Neuronal stem cell (in vitro differentiated cells): Measurements from ENCODE around the gene EOLA2.
"Not testable (repeated sequence)": the region's sequence is repeated elsewhere in the genome, so short reads cannot be mapped to it uniquely, and the experiment has no call there.

Experiments
- DNase-seq: peaks from one replicate; pipeline ENCODE4 v3.0.0-alpha.2; 2013; ENCODE audit warnings: low spot score
- H2AFZ ChIP-seq: one replicate; pipeline ENCODE4 v1.6.1; 2013; ENCODE audit warnings: mild to moderate bottlenecking, low read length, inconsistent platforms
- H2AK5ac ChIP-seq: 2 replicates; pipeline ENCODE4 v1.6.1; 2013; ENCODE audit warnings: low read depth, mild to moderate bottlenecking, inconsistent platforms, low read length, moderate library complexity, mixed read lengths
- H2BK120ac ChIP-seq: 2 replicates; pipeline ENCODE4 v1.6.1; 2013; ENCODE audit warnings: low read depth, mild to moderate bottlenecking, inconsistent platforms, low read length, moderate library complexity, mixed read lengths
- H2BK12ac ChIP-seq: one replicate; pipeline ENCODE4 v1.6.1; 2013; ENCODE audit warnings: low read length, inconsistent platforms
- H2BK15ac ChIP-seq: 2 replicates; pipeline ENCODE4 v1.6.1; 2013; ENCODE audit warnings: mild to moderate bottlenecking, low read length, inconsistent platforms, mixed read lengths
- H2BK5ac ChIP-seq: one replicate; pipeline ENCODE4 v1.6.1; 2013; ENCODE audit warnings: inconsistent platforms, mild to moderate bottlenecking, low read length, moderate library complexity
- H3K14ac ChIP-seq: one replicate; pipeline ENCODE4 v1.6.1; 2013; ENCODE audit warnings: low read length, inconsistent platforms
- H3K18ac ChIP-seq: 2 replicates; pipeline ENCODE4 v1.6.1; 2013; ENCODE audit warnings: low read length, inconsistent platforms
- H3K23ac ChIP-seq: 2 replicates; pipeline ENCODE4 v1.6.1; 2013; ENCODE audit warnings: low read depth, mild to moderate bottlenecking, mixed read lengths, low read length, inconsistent platforms; ENCODE audit not compliant: poor library complexity
- H3K27ac ChIP-seq: replicated peaks from 3 replicates; pipeline ENCODE4 v1.5.1; 2013; ENCODE audit warnings: low read length, inconsistent platforms
- H3K27me3 ChIP-seq, 3 experiments: 2 replicates each; pipeline ENCODE4 v1.6.1; 2013; ENCODE audit warnings: low read length in 3 of 3, mild to moderate bottlenecking in 2 of 3, inconsistent platforms in 1 of 3, low read depth in 1 of 3, mixed read lengths in 1 of 3, moderate library complexity in 1 of 3; ENCODE audit not compliant: control insufficient read depth in 3 of 3, insufficient read depth in 3 of 3
- H3K36me3 ChIP-seq, 2 donors: replicated peaks in 1 of 2; 2 replicates each; pipeline ENCODE4 v1.6.1; 2013; ENCODE audit warnings: low read length in 2 of 2; ENCODE audit not compliant: control insufficient read depth in 2 of 2, insufficient read depth in 2 of 2
- H3K4ac ChIP-seq: 2 replicates; pipeline ENCODE4 v1.6.1; 2013; ENCODE audit warnings: inconsistent platforms, mild to moderate bottlenecking, low read length, moderate library complexity
- H3K4me1 ChIP-seq, 2 donors: 1 replicate in 1 of 2; 2 replicates in 1 of 2; pipeline ENCODE4 v1.6.1; 2013; ENCODE audit warnings: low read length in 2 of 2, low read depth in 1 of 2; ENCODE audit not compliant: control insufficient read depth in 2 of 2, insufficient read depth in 1 of 2
- H3K4me2 ChIP-seq: one replicate; pipeline ENCODE4 v1.6.1; 2013; ENCODE audit warnings: mild to moderate bottlenecking, low read length, inconsistent platforms; ENCODE audit not compliant: insufficient read depth, poor library complexity, severe bottlenecking
- H3K4me3 ChIP-seq, 2 donors: 2 replicates each; pipeline ENCODE4 v1.5.1; 2013; ENCODE audit warnings: low read length in 2 of 2, mild to moderate bottlenecking in 2 of 2, inconsistent platforms in 1 of 2, moderate library complexity in 1 of 2
- H3K79me1 ChIP-seq: one replicate; pipeline ENCODE4 v1.6.1; 2013; ENCODE audit warnings: low read depth, mild to moderate bottlenecking, inconsistent platforms, low read length, moderate library complexity
- H3K9ac ChIP-seq: one replicate; pipeline ENCODE4 v1.6.1; 2013; ENCODE audit warnings: mild to moderate bottlenecking, low read depth, low read length, inconsistent platforms; ENCODE audit not compliant: poor library complexity
- H3K9me3 ChIP-seq, 2 donors: replicated peaks in 1 of 2; 2 replicates each; pipeline versions ENCODE3 to v1.6.1; 2013; ENCODE audit warnings: low read length in 2 of 2, mild to moderate bottlenecking in 2 of 2, inconsistent platforms in 1 of 2, low read depth in 1 of 2, mixed read lengths in 1 of 2, moderate library complexity in 1 of 2; ENCODE audit not compliant: control insufficient read depth in 2 of 2, insufficient read depth in 1 of 2
- H4K8ac ChIP-seq: one replicate; pipeline ENCODE4 v1.6.1; 2013; ENCODE audit warnings: low read depth, mild to moderate bottlenecking, inconsistent platforms, low read length, moderate library complexity
- H4K91ac ChIP-seq: one replicate; pipeline ENCODE4 v1.6.1; 2013; ENCODE audit warnings: low read length, low read depth, mild to moderate bottlenecking, inconsistent platforms; ENCODE audit not compliant: poor library complexity
- WGBS, 2 donors: extraction: QIAGEN DNeasy Blood & Tissue Kit; methylation state at CpG; one replicate each; pipeline ENCODE4 v1.1.7; 2013; ENCODE audit warnings: missing lambda C conversion rate in 2 of 2, mixed read lengths in 1 of 2; ENCODE audit not compliant: insufficient read length in 2 of 2, insufficient replicate concordance in 1 of 2; ENCODE audit errors: extremely low coverage in 2 of 2; 5-methylcytosine and 5-hydroxymethylcytosine counted together

The EOLA2 gene

GRCh38 chrX:149924434-149924833 lies 13.9 kb downstream of the EOLA2 start:
- H4K8ac ChIP-seq, H2AFZ ChIP-seq, H3K4me2 ChIP-seq, H3K23ac ChIP-seq, H3K4ac ChIP-seq, H3K18ac ChIP-seq, H3K9me3 ChIP-seq, H2BK12ac ChIP-seq, H2AK5ac ChIP-seq, H3K27ac ChIP-seq, H3K4me3 ChIP-seq, H3K27me3 ChIP-seq, H3K4me1 ChIP-seq, H4K91ac ChIP-seq, H2BK120ac ChIP-seq, H2BK15ac ChIP-seq, H3K79me1 ChIP-seq, H3K14ac ChIP-seq, H3K36me3 ChIP-seq, H2BK5ac ChIP-seq, DNase-seq, H3K9ac ChIP-seq: not testable (repeated sequence)
- WGBS, 2 donors, result no CpG with 5 or more reads among the region's 5 CpGs

- WGBS, 2 donors, result no CpG with 5 or more reads among the region's 4 CpGs
Observed at GRCh38 chrX:149923836-149924235, 14.5 kb downstream of the EOLA2 start.

GRCh38 chrX:149916745-149917392 lies 21.4 kb downstream of the EOLA2 start:
- Histone ChIP-seq H3K4me3 (no peak overlapping the region), H3K4ac (no peak overlapping the region), H2AK5ac (no peak overlapping the region), H3K23ac (no peak overlapping the region), H4K8ac (no peak overlapping the region), H4K91ac (no peak overlapping the region), H2AFZ (no peak overlapping the region), H3K27ac (no peak overlapping the region), H2BK15ac (no peak overlapping the region), H3K9me3 (no peaks in the 10 kb centered on the region), H2BK120ac (no peak overlapping the region), H3K4me2 (no peak overlapping the region), H3K79me1 (no peaks in the 10 kb centered on the region), H3K14ac (no peak overlapping the region), H2BK12ac (no peak overlapping the region), H3K36me3 (no peaks in the 10 kb centered on the region), H3K27me3 (no peaks in the 10 kb centered on the region), H3K4me1 (no peaks in the 10 kb centered on the region), H3K9ac (no peak overlapping the region), H3K18ac (no peak overlapping the region), H2BK5ac (no peak overlapping the region)
- DNase-seq, result no peak
- no CpG with 5 or more reads among the region's 3 CpGs for whole genome bisulfite sequencing, 2 donors

More at GRCh38 chrX:149923836-149924235, 14.5 kb downstream of the EOLA2 start:
- H4K8ac ChIP-seq, H3K9ac ChIP-seq, H2BK120ac ChIP-seq, H3K27ac ChIP-seq, H2BK15ac ChIP-seq, H3K23ac ChIP-seq, H2AFZ ChIP-seq, H3K14ac ChIP-seq, H3K4ac ChIP-seq, H2AK5ac ChIP-seq, H2BK5ac ChIP-seq, H4K91ac ChIP-seq, H2BK12ac ChIP-seq, H3K4me2 ChIP-seq, H3K79me1 ChIP-seq, H3K9me3 ChIP-seq, H3K36me3 ChIP-seq, H3K4me3 ChIP-seq, DNase-seq, H3K18ac ChIP-seq, H3K27me3 ChIP-seq, H3K4me1 ChIP-seq: not testable (repeated sequence)

GRCh38 chrX:149910178-149910695 lies 28.1 kb downstream of the EOLA2 start:
- Histone ChIP-seq H2BK15ac (no peak overlapping the region), H4K8ac (no peak overlapping the region), H3K36me3 (no peaks in the 10 kb centered on the region), H3K18ac (no peak overlapping the region), H2BK5ac (no peak overlapping the region), H3K4me3 (no peak overlapping the region), H3K4me2 (no peak overlapping the region), H3K27me3 (no peaks in the 10 kb centered on the region), H2BK12ac (no peak overlapping the region), H2BK120ac (no peak overlapping the region), H2AFZ (no peak overlapping the region), H3K4me1 (no peaks in the 10 kb centered on the region), H3K9me3 (no peaks in the 10 kb centered on the region), H2AK5ac (no peak overlapping the region), H3K9ac (no peak overlapping the region), H3K23ac (no peak overlapping the region), H3K14ac (no peak overlapping the region), H3K79me1 (no peaks in the 10 kb centered on the region), H3K27ac (no peak overlapping the region), H4K91ac (no peak overlapping the region), H3K4ac (no peak overlapping the region)
- WGBS, 2 donors, result no CpG with 5 or more reads among the region's 9 CpGs
- no peak for DNase-seq
